HG03378 (cell line): ENCODE results near the gene EFS.

Experiments
- ATAC-seq: cut with Tn5 transposase; IDR thresholded peaks from one replicate; pipeline ENCODE4 v1.9.1; 2021; ENCODE audit warnings: mild to moderate bottlenecking, moderate library complexity; ENCODE audit not compliant: unreplicated experiment

Gene EFS

DNA sequence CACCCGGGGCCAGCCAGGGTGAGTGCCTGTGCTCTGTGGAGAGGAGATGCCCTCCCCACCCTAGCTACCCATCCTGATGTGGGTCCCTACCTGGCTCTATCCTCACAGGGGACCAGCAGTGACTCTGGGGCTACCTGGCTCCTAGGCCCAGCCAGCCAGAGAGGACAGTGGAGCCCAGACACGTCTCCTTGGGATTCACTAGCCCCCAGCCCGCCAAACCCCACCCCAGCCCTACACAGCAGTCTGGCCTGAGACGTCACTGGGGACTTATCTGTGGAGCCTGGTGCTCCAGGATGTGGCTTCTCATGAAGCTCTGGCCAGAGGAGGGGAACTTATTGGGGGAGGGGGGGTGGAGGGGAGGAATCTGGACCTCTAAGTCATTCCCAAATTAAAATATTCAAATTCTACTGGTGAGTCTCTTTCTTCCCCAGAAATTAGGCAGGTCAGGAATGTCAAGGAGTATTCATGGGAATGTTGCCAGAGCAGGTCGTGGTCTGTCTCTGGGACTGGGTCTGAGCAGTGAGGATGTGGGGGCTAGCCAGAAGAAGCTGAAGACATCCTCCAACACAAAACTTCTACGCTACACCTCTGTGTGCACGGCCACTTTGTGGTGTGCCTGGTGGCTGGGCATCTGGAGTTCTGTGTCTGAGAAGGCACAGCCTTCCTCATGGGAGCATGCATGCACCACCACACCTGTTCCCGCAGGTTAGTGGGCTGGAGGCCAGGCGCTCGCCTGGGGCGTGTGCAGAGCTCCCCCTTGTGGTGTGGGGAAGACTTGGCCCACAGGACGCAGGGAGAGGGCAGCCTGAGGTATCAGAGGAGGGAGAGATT is 14.6 kb upstream of the EFS start:
- no peak for ATAC-seq

DNA sequence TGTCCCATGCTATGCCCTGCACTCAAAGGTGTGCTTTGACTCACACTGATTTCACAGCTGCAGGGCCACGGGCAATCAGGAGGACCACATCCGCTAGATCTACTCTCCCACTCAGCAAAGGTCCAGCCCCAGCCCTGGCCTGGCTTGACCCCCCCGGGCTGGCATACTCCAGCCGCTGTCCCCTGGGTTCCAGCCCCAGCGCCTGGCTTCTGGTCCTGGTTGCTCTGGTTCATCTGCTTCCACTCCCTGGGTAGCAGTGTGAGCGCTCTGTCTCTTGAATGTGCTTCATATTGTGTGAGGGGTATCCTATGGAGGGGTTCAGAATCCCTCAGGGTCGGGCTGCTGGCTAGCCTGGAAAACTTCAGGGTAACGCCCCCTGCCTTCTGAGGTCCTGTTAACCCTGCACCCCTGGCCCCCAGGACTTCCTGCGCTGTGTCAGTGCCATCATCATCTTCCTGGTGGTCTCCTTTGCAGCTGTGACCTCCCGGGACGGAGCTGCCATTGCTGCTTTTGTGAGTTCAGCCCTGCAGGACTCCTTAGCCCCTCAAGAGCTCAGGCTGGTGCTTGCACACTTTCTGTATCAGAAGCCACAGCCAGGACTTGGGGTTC is 13.7 kb upstream of the EFS start:
- ATAC-seq: no peak

DNA sequence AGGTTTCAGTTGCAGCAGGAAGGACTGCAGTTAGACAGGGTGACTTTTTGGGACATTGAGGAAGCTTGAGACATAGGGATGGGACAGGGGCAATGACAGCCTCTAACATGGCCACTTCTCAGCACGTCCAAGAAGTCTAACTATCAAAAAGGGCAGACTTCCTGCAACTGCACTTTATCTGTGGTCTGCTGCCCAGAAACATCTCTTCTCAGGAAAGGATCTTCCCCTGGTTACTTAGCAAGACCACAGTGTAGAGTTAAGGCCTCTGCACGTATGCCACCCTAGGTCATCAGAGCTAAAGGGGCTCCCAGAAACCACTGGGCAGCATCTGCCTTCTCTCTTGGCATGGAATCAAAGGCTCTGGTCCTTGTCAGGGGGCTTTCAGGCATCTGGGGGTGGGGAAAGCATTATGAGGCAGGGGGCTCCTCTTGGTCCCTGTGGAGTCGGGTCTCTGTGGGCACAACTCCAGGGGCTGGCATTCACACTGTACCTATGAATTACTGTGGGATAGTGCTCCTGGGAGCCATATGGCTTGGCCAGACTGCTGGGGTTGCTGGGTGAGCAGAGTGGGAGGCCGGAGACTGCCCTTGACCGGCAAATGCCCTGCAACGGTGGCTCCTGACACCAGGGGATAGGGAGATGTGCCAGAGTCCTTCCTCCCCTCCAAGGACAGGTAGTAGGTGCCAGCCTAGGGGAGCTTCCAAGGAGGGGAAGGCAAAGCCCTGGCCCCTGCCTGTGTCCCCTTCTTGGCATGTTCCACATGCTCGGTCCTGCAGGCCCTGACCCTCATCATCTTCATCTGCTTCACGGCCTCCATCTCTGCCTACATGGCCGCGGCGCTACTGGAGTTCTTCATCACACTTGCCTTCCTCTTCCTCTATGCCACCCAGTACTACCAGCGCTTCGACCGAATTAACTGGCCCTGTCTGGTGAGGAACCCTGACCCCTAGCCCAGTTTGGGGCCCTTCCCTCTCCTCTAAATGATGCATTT is 12.9 kb upstream of the EFS start:
- ATAC-seq: no peak

DNA sequence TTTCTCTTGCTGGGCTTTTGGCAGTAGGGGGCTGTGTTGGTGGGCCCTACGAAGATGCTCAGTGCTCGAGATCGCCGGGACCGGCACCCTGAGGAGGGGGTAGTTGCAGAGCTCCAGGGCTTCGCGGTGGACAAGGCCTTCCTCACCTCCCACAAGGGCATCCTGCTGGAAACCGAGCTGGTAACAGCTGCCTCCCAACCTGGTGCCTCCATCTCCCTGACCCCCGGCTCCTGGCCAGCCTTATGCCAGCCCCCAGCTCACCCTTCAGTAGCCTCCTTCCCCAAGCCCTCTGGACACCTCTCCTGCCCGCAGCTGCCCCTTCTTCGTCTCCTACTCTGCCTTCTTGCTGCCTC is 12.2 kb upstream of the EFS start:
- ATAC-seq: no peak

DNA sequence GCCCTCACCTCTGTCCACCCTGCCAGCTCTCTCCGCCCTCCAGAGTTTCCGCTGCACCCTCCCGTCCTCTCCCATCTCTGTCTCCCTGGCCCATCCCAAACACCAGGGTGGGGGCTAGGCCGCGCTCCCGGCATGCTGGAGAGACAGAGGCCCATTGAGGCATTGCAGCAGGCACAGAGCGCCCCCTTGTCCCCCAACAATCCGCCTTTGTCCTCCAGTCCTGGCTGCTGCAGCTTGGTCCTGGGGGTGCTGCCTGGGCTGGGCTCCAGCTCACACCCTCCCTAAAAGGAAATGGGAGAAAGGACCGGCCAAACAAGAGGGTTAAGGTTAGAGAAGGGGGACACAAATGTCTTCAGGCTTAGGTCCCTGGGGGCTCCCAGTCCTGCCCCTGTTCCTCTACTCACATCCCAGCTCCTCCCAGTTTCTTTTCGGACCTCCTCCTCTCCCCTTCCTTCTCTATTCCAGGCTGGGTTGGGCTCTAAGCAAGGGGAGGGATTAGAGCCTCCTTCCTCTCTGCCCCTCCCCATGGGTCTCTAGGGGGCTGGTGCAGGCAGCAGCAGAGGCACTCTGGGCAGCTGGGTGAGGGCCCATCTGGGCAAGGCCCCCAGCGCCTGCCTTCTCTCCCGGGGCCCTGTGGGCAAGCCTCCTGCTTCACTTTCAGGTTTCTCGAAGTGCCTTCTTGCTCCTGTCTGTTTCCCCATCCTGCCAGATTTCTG is 11.7 kb upstream of the EFS start, which contains the start of gene CMTM5:
TSS of gene CMTM5 (plus strand) at position 565 of the 716 bp plus-strand sequence. CDS start 206 bp downstream, outside the sequence.
- no peak for ATAC-seq

DNA sequence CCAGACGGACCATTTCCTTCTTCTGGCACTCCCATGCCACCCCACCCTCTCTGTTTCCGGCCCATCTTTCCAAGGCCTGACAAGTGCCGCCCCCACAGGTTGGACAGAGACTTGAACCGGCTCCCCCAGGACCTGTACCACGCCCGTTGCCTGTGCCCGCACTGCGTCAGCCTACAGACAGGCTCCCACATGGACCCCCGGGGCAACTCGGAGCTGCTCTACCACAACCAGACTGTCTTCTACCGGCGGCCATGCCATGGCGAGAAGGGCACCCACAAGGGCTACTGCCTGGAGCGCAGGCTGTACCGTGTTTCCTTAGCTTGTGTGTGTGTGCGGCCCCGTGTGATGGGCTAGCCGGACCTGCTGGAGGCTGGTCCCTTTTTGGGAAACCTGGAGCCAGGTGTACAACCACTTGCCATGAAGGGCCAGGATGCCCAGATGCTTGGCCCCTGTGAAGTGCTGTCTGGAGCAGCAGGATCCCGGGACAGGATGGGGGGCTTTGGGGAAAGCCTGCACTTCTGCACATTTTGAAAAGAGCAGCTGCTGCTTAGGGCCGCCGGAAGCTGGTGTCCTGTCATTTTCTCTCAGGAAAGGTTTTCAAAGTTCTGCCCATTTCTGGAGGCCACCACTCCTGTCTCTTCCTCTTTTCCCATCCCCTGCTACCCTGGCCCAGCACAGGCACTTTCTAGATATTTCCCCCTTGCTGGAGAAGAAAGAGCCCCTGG is 10.7 kb upstream of the EFS start:
- no peak for ATAC-seq

DNA sequence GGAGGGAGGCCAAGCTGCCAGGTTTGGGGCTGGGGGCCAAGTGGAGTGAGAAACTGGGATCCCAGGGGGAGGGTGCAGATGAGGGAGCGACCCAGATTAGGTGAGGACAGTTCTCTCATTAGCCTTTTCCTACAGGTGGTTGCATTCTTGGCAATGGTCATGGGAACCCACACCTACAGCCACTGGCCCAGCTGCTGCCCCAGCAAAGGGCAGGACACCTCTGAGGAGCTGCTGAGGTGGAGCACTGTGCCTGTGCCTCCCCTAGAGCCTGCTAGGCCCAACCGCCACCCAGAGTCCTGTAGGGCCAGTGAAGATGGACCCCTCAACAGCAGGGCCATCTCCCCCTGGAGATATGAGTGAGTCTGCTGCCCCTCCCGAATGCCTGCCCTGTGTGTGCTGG is 8.1 kb upstream of the EFS start:
- ATAC-seq: no peak

DNA sequence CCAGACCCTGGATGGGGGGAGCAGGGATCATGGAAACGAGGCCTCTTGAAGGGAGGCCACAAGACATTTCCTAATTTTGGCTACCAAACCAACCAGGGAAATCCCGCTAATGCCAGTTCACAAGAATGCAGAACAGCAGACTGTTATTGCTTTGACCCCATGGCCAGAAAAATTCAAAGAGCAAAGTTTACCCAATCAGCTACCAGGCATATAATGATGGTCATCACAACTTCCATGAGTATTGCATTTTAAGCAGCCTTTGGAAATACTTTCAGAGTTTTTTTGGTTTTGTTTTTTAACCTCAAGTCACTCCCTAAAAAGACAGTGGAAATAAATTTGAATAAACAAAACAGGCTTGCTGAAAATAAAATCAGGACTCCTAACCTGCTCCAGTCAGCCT is 7.5 kb upstream of the EFS start, which contains the start of gene IL25:
TSS of gene IL25 (plus strand) at position 301 of the 400 bp plus-strand sequence.
- no peak for ATAC-seq

DNA sequence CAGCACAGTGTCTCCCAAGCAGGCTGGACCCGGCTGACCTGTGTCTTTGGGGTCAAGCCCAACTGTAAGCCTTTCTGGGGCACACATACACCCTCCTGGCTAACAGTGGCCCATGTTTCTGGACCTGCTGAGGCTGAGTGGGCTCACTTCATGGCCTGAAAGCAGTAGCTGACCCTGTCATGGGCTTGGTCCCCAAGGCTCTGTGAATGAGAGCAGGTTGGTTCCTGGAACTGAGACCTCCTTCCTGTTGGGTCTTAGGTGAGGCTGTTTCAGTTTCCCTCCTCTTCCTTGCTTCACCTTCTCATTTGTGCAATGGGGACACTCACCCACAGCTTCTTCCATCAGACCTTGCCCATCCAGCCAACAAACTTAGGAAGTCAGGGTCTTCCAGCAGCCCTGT is 6.9 kb upstream of the EFS start:
- no peak for ATAC-seq

DNA sequence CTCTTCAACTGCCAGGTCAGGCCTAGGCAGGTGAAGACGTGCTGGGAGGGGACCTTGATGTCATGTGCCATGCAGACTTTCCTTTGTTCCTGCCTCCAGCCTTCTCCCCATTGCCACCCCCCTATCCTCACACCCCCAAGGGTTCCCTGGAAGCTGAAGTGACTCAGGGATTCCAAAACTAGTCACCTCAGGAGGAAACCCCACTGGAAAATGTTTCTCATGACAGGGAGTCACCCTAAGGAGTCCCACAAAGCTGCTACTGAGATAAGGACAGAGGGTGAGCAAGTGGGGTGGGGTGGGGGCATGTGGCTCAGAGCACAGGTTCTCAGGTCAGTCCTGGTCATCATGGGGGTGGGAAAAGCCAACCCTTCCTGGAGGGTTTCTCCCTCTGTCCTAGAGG is 5.2 kb upstream of the EFS start:
- no peak for ATAC-seq

DNA sequence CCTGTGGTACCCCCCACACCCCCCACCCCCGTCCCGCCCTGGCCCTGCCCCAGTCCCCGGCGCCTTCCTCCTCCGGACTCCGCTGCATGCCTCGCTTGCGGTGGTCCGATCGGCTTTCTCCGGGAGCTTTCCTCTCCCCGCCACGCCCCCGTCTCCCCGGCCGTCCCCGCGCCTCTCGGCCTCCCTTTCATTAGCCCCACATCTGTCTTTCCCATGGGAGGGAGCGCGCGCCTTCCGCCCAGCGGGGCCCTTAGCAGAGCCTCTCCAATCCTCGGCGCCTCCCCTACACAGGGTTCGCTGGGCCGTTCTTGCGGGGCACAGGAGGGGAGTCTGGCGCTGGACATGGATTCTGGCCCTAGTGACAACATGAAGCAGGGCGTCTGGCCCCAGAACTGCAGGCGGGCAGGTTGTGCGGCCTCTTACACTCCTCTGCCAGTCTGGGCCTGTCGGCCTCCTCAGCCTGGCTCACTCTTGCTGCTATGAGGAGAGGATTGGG is 1.5 kb upstream of the EFS start:
- no peak for ATAC-seq

DNA sequence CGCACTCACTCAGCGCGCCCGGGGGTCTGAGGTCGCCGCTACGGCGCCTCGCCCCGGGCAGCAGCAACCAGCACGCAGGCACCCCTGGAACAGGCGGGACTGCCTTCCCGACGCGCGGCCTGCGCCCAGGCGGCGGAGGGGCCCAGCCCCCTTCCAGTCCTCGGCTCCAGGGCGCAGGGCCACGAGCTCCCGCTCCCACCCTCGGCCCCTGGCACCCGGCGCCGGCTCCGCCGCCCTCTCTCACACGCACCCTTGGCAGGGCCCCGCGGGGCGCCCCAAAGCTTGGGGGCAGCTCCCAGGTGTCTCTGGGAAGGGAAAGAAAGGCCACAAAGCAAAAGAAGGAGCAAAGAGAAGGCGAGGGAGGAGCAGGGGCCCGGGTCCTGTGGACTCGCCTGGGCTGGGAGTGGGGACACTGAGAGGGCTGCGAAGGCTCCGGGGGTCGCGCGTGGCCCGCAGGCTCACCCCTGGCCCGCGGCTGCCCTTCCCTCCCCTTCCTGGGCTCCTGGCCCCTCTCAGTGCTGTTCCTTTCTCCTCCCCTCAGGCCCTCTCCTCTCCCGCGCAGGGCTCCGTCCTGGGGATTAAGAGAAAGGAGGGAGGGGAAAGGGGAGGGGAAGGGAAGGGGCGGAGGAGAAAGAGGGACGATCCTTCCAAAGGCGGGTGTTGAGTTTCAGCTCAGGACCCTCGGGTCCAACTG is 907 bp upstream of the EFS start:
- ATAC-seq: no peak

DNA sequence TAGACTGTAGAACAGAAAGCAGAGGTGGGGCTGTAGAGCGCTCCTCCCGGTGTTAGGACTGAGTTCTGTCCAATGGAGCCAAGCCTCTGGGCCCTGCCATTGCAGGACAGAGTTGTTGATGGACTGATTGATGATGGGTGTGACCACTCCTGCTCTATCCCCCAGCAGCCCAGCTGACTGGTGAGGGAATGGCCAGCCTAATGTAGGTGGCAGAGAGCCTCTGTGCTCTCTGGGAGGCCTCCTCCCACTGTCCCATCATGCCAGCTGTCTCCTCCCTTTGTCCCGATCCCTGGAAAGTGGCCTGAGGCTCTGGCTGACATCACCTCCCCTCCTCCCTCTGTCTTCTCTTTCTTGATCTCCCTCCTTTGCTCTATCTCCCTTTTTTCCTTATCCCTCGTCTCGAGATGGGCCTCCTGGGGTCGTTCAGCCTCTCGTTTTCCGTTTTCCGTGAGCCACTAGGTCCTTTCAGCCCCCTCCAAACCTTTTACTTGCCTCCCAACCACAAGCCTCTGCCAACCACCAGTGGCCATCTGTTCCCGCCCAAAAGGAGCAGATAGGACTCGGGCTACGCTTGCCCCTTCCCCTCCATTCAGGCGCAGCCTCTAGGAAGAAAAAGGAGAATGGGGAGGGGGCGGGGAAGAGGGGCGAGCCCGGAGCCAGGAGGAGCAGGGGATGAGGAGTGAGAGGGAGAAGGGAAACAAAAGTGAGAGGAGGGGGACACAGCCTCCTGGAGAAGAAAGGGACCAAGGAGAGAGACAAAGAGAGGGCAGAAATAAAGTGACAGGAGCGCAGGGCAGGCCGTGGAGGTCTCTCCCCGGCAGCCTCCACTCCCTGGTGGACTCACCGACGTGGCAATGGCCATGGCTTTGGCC is 572 bp downstream of the EFS start:
- ATAC-seq: no peak

DNA sequence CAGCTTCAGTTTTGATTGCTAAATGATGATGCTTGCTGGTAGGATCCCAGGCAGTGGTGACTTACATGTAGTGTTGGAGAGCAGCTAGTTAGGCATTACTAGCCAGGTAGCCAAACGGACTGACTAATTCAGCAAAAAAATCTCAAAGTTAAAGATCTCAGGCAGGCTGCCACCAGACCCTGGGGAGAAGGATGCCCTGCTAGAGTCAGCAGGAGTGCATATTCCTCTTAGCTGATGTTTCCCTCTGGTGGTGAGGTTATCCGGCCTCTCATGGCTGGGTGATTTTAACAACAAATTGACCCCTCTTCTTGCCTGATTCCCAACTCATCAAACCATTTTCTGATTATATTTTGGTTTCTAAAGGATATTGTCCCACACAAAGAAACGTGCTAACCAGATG is 2.8 kb downstream of the EFS start:
- no peak for ATAC-seq

DNA sequence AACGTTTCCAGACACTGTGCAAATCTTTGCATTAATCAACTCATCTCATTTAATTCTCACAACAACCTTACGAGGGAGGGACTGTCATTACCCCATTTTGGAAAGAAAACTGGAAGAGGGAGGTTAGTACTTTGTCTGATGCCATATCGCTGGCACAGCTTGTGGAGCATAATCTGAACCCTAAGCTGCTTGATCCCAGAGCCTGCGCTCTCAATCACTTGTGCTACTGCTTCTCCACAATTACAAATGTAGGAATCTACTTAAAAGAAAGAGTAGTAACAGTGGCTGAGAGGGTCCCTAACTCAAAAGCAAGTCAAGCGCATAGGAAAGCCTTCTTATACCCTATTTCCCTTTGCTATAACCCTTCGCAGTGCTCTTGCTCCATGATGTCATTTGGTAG is 3.2 kb downstream of the EFS start:
- ATAC-seq: no peak

DNA sequence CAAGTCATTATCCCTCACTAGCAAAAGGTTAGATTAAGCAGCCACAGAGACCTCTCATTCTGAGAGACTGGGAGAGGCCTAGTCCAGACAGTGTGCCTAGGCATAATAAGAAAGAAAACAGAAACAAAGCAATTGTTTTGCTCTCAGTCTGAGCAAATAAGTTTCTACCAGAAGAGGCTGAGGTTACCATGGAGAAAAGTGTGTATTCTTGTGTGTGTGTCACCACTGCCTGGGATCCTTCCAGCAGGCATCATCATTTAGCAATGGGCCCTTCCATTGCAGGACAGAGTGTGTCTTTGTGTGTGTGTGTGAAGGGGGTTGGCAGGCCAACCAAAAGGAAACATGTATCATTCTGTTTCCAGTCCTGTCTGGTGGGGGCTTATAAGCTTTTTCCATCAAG is 3.7 kb downstream of the EFS start:
- ATAC-seq: no peak

DNA sequence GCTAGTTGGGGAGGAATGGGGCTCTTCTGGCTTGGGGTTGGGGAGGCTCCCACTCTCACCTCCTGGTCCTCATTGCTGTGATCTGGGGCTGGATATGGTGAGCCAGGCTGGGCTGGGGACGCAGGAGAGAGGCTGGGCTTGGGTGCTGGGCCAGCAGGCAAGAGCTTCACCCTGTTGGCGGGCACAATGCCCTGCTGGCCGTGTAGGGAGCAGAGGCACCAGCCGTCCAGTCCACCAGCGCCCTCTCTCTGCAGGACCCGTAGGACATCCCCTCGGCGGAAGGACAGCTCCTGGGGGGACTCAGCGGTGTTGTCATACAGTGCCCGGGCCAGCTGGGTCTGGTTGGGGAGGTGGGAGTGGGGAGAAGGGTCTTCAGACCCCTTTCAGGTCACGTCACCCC is 4.5 kb downstream of the EFS start:
- no peak for ATAC-seq

DNA sequence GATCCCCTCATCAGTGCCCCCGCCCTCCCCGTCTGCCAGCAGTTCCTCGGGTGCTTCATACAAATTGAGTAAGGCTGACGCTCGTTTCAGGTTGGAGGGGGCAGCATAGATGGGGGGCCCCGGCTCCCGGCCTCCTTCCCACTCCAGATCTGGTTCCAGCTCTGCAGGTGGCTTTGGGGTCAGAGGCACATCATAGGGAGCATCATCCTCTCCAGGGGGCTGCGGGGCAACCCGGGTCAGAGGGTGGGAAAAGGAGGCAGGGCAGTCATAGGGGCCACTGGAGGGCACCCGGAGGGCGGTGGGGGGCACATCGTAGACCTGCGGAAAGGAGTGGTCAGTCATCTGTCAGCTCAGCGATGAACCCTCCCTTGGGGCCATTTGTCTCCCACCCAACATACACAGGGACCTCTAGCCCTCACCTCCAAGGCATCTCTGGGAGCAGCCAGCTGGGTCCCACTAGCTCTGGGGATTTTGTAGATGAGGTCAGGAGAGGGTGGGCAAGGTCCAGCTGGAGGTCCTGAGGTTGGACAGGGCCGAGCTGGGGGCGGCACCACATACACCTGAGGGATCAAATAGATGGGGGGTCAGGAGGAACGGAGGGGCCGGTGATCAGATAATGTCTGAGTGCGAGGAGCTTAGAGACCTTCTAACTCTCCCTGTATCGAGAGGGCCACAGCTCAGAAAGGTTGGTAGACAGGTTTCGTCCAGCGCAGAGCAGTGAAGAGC is 5.1 kb downstream of the EFS start:
- ATAC-seq: no peak
